ENCODE results near the gene LRRC58. TPM values are rescaled to one million over a fixed set of nuclear protein-coding genes. Genes with fewer than 3 reads are reported as not detected.

Gene LRRC58
- total and polyA plus RNA-seq, 2 donors (not counting 3 experiments of a cell fraction or from before 2014, with no cell fraction given), result 3.7 to 11.9 TPM

- Histone ChIP-seq H3K36me3 (ENCODE audit: control insufficient read depth in 2 of 2, extremely low read depth in 1 of 2, insufficient read depth in 2 of 2, low read length in 2 of 2) (peaks cover 26 to 27% of the 10 kb centered on the region in 2 experiments), H3K4me3 (replicated peaks in 1 of 3; ENCODE audit: insufficient read depth in 1 of 3, low read depth in 1 of 3, low read length in 3 of 3) (no peak overlapping the region), H3K9ac (replicated peaks; ENCODE audit: extremely low read depth, insufficient read depth, low read length) (no peak overlapping the region), H3K79me2 (ENCODE audit: control insufficient read depth, insufficient read depth, low read length) (no peaks in the 10 kb centered on the region), H3K4me1 (ENCODE audit: control insufficient read depth, extremely low read depth, insufficient read depth, low read length) (no peaks in the 10 kb centered on the region), H3K9me3 (replicated peaks; ENCODE audit: control insufficient read depth, insufficient read depth, low read length) (no peaks in the 10 kb centered on the region), H3K4me2 (ENCODE audit: insufficient read depth, low read length) (no peak overlapping the region), H4K20me1 (replicated peaks; ENCODE audit: control insufficient read depth, extremely low read depth, insufficient read depth, low read length) (no peaks in the 10 kb centered on the region), H3K27ac (ENCODE audit: insufficient read depth, low read depth, low read length) (no peak overlapping the region), H3K27me3 (ENCODE audit: control insufficient read depth in 2 of 2, insufficient read depth in 2 of 2, low read length in 2 of 2) (no peaks in the 10 kb centered on the region), H3K9me1 (replicated peaks; ENCODE audit: control insufficient read depth, extremely low read depth, insufficient read depth, low read length) (no peaks in the 10 kb centered on the region), H2AFZ (ENCODE audit: low read depth, low read length) (no peak overlapping the region)
- no TSS peak for BruUV-seq (replicated peaks)
- no peak for DNase-seq (ENCODE audit: low read depth, low spot score)
- ChIA-PET POLR2A (no interaction called here), CTCF (no interaction called here)
- TF ChIP-seq JUN (IDR thresholded peaks at IDR 0.05; ENCODE audit: borderline replicate concordance, insufficient read depth, insufficient read length, low read depth) (no peak), POLR2A (IDR thresholded peaks at IDR 0.05; ENCODE audit: low read depth, low read length) (no peak), MYC (IDR thresholded peaks at IDR 0.05; ENCODE audit: low read depth, low read length) (no peak), GATA2 (IDR thresholded peaks at IDR 0.05; ENCODE audit: insufficient read depth, insufficient read length, low read depth, low read length) (no peak), FOS (IDR thresholded peaks at IDR 0.05; ENCODE audit: borderline replicate concordance, insufficient read depth, low read length) (no peak), EZH2 (IDR thresholded peaks at IDR 0.05; ENCODE audit: borderline replicate concordance, low read depth, low read length, severe bottlenecking) (no peak)
- TF ChIP-seq, protein P1, sequence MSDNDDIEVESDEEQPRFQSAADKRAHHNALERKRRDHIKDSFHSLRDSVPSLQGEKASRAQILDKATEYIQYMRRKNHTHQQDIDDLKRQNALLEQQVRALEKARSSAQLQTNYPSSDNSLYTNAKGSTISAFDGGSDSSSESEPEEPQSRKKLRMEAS (IDR thresholded peaks at IDR 0.05; ENCODE audit: insufficient read depth, insufficient read length), result no peak
- TF ChIP-seq, protein P2, sequence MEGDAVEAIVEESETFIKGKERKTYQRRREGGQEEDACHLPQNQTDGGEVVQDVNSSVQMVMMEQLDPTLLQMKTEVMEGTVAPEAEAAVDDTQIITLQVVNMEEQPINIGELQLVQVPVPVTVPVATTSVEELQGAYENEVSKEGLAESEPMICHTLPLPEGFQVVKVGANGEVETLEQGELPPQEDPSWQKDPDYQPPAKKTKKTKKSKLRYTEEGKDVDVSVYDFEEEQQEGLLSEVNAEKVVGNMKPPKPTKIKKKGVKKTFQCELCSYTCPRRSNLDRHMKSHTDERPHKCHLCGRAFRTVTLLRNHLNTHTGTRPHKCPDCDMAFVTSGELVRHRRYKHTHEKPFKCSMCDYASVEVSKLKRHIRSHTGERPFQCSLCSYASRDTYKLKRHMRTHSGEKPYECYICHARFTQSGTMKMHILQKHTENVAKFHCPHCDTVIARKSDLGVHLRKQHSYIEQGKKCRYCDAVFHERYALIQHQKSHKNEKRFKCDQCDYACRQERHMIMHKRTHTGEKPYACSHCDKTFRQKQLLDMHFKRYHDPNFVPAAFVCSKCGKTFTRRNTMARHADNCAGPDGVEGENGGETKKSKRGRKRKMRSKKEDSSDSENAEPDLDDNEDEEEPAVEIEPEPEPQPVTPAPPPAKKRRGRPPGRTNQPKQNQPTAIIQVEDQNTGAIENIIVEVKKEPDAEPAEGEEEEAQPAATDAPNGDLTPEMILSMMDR (IDR thresholded peaks at IDR 0.05; ENCODE audit: extremely low read depth in 1 of 2, insufficient read depth in 1 of 2, low read depth in 1 of 2, low read length in 2 of 2), result no peak
- intact Hi-C loops (cut with micrococcal nuclease) (loop anchor here (5.0 kb wide), 1 partner anchor 151 kb away; no protein-coding TSS in a partner anchor), dilution Hi-C loops (cut with MboI; ENCODE audit: extremely low pct_ligation_motif_present, low sequenced_read_pairs) (no loop called here)
- FAIRE-seq, result no peak
These were observed 44.6 kb upstream of the LRRC58 start for GRCh38 chr3:120393761-120394160.
